ENCODE measurements around the gene MYOM3.

GRCh38 chr1:24152631-24153494 lies 40.9 kb upstream of the MYOM3 start:
- no peak for TF ChIP-seq EZH2 (IDR thresholded peaks at IDR 0.05; ENCODE audit: low read length, unreplicated experiment)
- no peak for TF ChIP-seq CTCF (conservative IDR thresholded peaks at IDR 0.05; ENCODE audit: low read depth, low read length)
- TF ChIP-seq EZH2phosphoT487 (IDR thresholded peaks at IDR 0.05; ENCODE audit: borderline replicate concordance, low read length), result no peak

Data from PC-3 (cell line).